Muscle of back (tissue), 11 donors: ENCODE measurements around the gene TMEM131L. TPM values are rescaled to one million over a fixed set of nuclear protein-coding genes. Genes with fewer than 3 reads are reported as not detected.

ENCODE experiments used
- DNase-seq, 3 donors: peaks; one replicate each; pipeline versions ENCODE4 v3.0.0 to v3.0.0-alpha.2; 2013
- polyA plus RNA-seq, 10 donors: library from polyadenylated mRNA; unstranded; fragments of 120-200 nt; gene quantifications; one replicate each; pipeline ENCODE4 v1.2.1, GENCODE V29; 2013; ENCODE audit not compliant: insufficient read length in 10 of 10

Gene TMEM131L
- polyA plus RNA-seq, 10 donors: 31.5 to 66.6 (median 49.6) TPM

GRCh38 chr4:153616006-153616555 is 149.9 kb downstream of the TMEM131L start:
- no peak for DNase-seq

- DNase-seq: no peak
Measured at GRCh38 chr4:153618833-153619232, 152.7 kb downstream of the TMEM131L start.

GRCh38 chr4:153619811-153620210 is 153.7 kb downstream of the TMEM131L start:
- DNase-seq: peak in 1 of 3 donors; percentile 13

GRCh38 chr4:153620352-153620751 is 154.2 kb downstream of the TMEM131L start:
- DNase-seq: peak in 2 of 3 donors; percentile 14 to 41

GRCh38 chr4:153622093-153622492 is 155.9 kb downstream of the TMEM131L start:
- DNase-seq: no peak

GRCh38 chr4:153622778-153623240 is 156.6 kb downstream of the TMEM131L start:
- DNase-seq: no peak

- DNase-seq: no peak
Measured at GRCh38 chr4:153623491-153623890, 157.3 kb downstream of the TMEM131L start.

GRCh38 chr4:153628796-153629315 is 162.7 kb downstream of the TMEM131L start:
- no peak for DNase-seq

- no peak for DNase-seq
Measured at GRCh38 chr4:153629776-153630175, 163.6 kb downstream of the TMEM131L start.

- peak in 2 of 3 donors; percentile 15 to 37 for DNase-seq
Measured at GRCh38 chr4:153634738-153635353, 168.7 kb downstream of the TMEM131L start.

DNA sequence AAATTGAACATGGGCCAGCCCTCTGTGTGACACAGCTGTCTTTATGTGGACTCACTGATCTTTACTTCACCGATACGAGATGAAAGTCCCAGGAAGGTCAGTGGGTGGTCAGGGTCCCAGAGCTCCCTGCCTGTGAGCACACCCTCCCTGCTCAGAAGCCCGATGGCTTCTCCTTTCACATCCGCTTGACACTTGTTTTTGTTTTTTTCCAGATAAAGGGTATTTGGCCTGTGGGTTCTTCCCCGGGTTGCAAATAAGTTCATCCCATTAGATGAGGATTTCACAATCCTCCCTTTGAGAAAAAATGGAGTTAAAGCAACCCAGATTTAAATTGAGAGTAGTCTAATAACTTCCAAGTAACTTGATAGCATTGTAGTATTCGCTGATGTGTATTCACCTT is 169.7 kb downstream of the TMEM131L start:
- no peak for DNase-seq

DNA sequence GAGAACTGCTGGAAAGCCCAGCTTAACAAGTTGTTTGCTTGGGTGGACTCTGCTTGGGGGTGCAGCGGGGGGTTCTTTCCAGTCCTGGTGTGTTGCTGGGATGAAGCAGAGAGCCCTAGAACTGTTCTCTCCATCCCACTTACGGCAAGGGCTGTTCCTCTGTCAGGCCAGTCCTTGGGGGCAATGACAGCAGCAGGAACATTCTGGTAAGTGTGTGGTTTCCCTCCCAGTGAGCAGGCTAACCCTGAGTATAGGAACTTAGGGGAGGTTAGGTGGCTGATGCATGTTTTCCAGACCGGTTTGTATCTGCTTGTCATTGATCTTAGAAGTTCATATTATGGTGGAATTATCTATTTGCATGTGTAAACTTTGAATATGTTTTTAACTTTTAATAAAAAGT is 171.0 kb downstream of the TMEM131L start:
- no peak for DNase-seq

GRCh38 chr4:153638011-153638410 is 171.9 kb downstream of the TMEM131L start:
- no peak for DNase-seq

- DNase-seq: no peak
Measured at GRCh38 chr4:153638999-153639398, 172.8 kb downstream of the TMEM131L start.

DNA sequence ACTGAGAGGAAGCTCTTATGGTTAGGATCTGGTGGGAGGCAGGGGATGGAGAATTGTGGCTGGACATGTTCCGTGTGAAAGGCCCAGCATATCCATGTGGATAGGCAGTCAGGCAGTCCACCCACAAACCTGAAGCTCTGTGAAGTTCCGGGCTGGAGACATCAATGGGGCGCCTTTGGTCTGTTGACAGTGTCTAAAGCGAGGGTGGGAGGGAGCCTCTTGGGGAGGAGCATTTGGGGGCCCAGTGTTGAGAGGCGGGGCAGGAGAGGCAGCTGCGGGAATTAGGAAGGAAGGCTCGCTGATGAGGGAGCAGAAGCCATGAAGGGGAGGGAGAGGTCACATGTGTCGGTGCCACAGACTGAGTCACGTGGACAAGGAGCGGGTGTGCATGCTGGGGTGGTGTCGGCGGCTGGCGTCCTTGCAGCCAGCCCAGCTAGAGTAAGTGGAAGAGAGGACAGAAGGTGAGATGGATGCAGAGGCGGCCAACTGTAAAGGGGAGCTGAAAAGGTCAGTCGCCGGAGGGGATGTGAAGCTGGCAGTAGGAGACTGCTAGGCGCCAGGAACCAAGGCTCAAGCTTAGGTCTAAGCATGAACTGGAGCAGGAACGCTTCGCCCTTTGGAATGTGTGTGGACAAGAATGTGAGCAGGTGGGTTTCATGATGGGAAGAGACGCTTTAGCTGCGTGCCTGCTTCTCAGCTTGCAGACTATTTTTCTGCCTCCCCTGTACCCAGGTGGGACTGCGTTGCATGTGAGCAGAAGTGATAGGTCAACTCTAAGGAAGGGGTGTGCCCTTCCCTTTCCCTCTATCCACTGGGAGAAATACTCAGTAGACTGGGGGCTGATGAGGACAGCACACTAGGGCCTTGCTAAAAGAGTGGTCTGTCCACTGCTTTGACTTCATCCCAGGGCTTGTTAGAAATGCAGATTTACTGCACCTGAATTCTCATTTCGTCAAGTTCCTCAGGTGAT is 174.0 kb downstream of the TMEM131L start:
- no peak for DNase-seq

GRCh38 chr4:153641532-153641931 is 175.4 kb downstream of the TMEM131L start:
- DNase-seq: no peak

DNA sequence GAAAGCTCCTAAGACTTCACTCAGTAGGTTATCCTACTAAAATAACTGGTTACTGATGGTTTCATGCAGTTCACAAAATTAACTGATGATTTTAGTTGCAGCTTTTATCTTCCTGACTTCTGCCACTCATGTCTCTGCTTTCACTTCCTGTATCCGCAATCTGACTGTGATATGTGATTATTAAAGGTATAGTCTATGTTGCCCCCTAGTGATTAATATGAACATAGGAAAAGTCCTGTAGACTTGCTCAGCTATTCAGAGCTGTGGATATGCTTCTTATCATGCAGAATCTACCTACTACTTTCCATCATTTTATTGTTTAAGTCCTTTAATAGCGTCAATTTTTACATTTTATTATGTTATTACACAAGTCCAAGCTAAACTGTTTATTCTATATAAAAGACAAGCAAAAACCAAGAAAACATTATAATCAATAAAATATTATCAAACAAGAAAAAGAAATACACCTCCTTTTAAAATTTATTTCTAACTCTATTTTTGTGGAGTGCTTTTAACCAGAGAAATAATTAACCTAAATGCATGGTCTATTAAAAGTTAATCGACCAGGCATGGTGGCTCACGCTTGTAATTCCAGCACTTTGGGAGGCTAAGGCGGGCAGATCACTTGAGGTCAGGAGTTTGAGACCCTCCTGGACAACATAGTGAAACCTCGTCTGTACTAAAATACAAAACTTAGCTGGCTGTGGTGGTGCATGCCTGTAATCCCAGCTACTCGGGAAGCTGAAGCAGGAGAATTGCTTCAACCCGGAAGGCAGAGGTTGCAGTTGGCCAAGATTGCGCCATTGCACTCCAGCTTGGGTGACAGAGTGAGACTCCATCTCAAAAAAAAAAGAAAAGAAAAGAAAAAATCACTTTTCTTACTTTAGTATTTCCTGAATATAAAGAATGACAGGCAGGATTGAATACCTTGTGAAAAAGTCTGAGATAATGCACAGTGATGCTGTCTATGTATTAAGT is 177.5 kb downstream of the TMEM131L start:
- DNase-seq: peak in 1 of 3 donors; percentile 27

DNA sequence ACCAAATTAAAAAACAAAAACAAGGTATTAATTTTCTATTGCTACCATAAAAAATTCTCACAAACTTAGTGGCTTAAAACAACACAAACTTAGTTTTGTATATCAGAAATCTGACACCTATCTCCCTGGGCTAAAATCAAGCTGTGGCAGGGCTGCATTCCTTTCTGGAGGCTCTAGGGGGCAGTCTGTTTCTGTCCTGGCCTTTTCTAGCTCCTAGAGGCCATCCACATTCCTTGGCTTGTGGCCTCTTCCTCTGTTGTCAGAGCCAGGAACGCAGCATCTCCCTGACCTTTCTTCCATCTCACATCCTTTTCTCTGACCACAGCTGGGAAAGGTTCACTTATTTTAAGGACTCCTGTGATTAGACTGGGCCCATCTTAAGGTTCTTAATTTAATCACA is 179.0 kb downstream of the TMEM131L start:
- DNase-seq: no peak

DNA sequence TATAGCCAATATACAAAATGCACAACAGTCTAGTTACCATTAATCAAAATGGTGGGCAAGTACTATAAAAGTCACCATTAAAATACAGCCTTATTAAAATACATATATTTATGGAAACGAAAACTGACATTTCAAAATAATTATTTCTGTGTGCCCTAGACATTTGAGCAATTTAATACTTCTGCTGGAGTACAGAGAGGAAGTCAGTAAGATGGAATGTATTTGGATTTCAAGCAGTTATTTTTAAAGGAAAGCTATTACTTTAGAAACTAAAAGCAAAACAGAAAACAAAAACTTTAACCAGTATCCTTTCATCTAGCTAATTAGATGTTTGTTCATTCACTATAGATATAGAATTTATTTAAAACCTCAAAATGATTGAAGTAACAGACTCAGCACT is 180.1 kb downstream of the TMEM131L start:
- DNase-seq: no peak

- DNase-seq: no peak
Measured at GRCh38 chr4:153646978-153647377, 180.8 kb downstream of the TMEM131L start.

- no peak for DNase-seq
Measured at GRCh38 chr4:153647975-153648374, 181.8 kb downstream of the TMEM131L start.
